Kidney (tissue), 14 donors: Measurements from ENCODE around the gene RBMS3. TPM values are rescaled to one million over a fixed set of nuclear protein-coding genes. Genes with fewer than 3 reads are reported as not detected.

Source experiments
- DNase-seq, 5 donors: peaks; one replicate each; pipeline ENCODE4 v3.0.0-alpha.2; 2013 to 2020
- FAIRE-seq: peaks from 2 replicates; lab custom pipeline; 2012; peaks lifted over from hg19 to GRCh38; lab: Jason Lieb, UNC
- H3K27ac ChIP-seq, 2 donors: one replicate each; pipeline ENCODE4 v1.7.0; 2013; ENCODE audit warnings: low read depth in 2 of 2, low read length in 2 of 2, inconsistent platforms in 1 of 2
- H3K27me3 ChIP-seq: one replicate; pipeline ENCODE4 v1.7.1; 2013; ENCODE audit warnings: low read length, inconsistent platforms; ENCODE audit not compliant: control insufficient read depth, insufficient read depth
- H3K36me3 ChIP-seq, 3 donors: one replicate each; pipeline versions ENCODE4 v1.7.0 to v1.7.1; 2013; ENCODE audit warnings: low read length in 3 of 3, control low read depth in 1 of 3, inconsistent platforms in 1 of 3; ENCODE audit not compliant: insufficient read depth in 3 of 3, control insufficient read depth in 2 of 3
- H3K4me1 ChIP-seq, 3 donors: one replicate each; pipeline versions ENCODE4 v1.7.0 to v1.7.1; 2013; ENCODE audit warnings: low read length in 3 of 3, inconsistent platforms in 1 of 3, low read depth in 1 of 3; ENCODE audit not compliant: control insufficient read depth in 2 of 3, insufficient read depth in 2 of 3
- H3K4me3 ChIP-seq, 3 donors: one replicate each; pipeline versions ENCODE4 v1.7.0 to v1.8.1; 2013; ENCODE audit warnings: low read length in 3 of 3, control low read depth in 1 of 3, inconsistent platforms in 1 of 3
- H3K9ac ChIP-seq, 3 donors: one replicate each; pipeline versions ENCODE4 v1.7.0 to v1.7.1; 2013; ENCODE audit warnings: low read length in 3 of 3, control low read depth in 1 of 3, inconsistent platforms in 1 of 3
- H3K9me3 ChIP-seq, 3 donors: one replicate each; pipeline versions ENCODE4 v1.7.0 to v1.7.1; 2013; ENCODE audit warnings: low read length in 3 of 3, control low read depth in 1 of 3, inconsistent platforms in 1 of 3; ENCODE audit not compliant: control insufficient read depth in 2 of 3, insufficient read depth in 1 of 3
- intact Hi-C: fragments of 100-400 bp; cut with DNase I; formaldehyde crosslinking; loops from one replicate; pipeline ENCODE4 v1.11.1; 2022
- polyA plus RNA-seq: library from polyadenylated mRNA; stranded (reverse); fragments of 350-450 nt; fragmentation: Illumina TruSeq; extraction: RNeasy Lipid Tissue Mini Kit (QIAGEN cat#74804); gene quantifications from one replicate; pipeline ENCODE4 v1.2.3, GENCODE V29; 2014; ENCODE audit warnings: low read depth, low replicate concordance; ENCODE audit not compliant: insufficient read depth
- total RNA-seq: library from RNA; stranded (reverse); fragmentation: NEBNext Ultra II Directional; extraction: Animal tissue kit (Norgen Biotek cat#: 25700); gene quantifications from one replicate; pipeline ENCODE4 v1.2.1, GENCODE V29; 2021
- TF ChIP-seq, protein P1 (sequence below): IDR thresholded peaks from 3 replicates; pipeline ENCODE4 v1.5.1; 2012; ENCODE audit warnings: mild to moderate bottlenecking, moderate library complexity, borderline replicate concordance; ENCODE audit not compliant: insufficient read depth; ENCODE audit errors: extremely low read depth
- donor health status: control.
- donor health status: control.
- donor health status: control.
- donor health status: control.
- donor health status: control.
- donor health status: DM: yes; HTN: yes; CAD: no.
- donor health status: Normal renal cell carcinoma (clear cell type).

The RBMS3 gene
- total and polyA plus RNA-seq, 2 donors from 2014 or later = 3.2 to 48.8 TPM

DNA sequence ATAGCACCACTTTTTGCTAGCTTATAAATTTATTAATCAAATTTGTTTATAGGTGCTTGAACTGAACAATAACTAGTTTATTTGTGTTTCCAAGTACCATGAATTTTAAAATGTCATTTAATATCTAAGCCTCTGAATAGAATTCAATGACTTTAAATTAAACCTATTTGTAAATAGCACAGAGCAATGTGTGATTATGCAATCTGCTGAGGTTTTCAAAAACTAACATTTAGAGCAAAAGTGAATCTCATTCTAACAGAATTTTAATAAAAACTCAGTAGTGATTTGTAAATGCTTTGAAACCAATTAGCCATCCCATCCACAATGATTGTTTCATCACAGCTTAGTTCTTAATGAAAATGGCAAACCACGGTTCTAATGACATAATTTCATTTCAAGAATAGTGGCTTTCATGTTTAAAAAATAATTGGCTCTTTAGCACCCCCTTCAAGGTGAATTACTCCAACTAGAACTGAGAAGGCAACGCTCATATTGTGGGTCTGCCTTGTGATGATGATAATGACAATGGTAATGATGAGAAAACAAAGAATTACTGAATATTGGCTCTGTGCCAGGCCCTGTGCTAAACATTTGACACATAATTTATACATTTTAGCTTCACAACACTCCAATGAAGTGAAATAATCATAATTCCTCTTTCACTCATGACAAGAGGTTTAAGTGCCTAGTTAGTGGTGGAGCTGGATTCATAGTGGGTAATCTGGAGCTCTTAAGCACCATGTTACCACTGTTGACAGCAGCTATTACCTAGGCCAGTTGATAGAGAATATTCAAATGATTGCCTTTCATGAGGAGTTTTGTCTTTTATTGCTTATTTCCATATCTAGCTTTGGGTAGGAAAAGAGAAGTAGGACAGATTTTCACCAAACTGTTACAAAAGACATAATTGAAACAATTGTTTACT, 145.7 kb downstream of the RBMS3 start:
- H3K9me3 ChIP-seq = no peaks in the 10 kb centered on the region
- no peak overlapping the region for H3K9ac ChIP-seq
- no peak overlapping the region for H3K27ac ChIP-seq
- TF ChIP-seq, protein P1, sequence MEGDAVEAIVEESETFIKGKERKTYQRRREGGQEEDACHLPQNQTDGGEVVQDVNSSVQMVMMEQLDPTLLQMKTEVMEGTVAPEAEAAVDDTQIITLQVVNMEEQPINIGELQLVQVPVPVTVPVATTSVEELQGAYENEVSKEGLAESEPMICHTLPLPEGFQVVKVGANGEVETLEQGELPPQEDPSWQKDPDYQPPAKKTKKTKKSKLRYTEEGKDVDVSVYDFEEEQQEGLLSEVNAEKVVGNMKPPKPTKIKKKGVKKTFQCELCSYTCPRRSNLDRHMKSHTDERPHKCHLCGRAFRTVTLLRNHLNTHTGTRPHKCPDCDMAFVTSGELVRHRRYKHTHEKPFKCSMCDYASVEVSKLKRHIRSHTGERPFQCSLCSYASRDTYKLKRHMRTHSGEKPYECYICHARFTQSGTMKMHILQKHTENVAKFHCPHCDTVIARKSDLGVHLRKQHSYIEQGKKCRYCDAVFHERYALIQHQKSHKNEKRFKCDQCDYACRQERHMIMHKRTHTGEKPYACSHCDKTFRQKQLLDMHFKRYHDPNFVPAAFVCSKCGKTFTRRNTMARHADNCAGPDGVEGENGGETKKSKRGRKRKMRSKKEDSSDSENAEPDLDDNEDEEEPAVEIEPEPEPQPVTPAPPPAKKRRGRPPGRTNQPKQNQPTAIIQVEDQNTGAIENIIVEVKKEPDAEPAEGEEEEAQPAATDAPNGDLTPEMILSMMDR = no peak
- H3K4me3 ChIP-seq = no peak overlapping the region
- no peaks in the 10 kb centered on the region for H3K4me1 ChIP-seq
- DNase-seq = no peak
- no peak for FAIRE-seq
- H3K27me3 ChIP-seq = no peaks in the 10 kb centered on the region
- no peaks in the 10 kb centered on the region for H3K36me3 ChIP-seq
- intact Hi-C loops = no loop called here

DNA sequence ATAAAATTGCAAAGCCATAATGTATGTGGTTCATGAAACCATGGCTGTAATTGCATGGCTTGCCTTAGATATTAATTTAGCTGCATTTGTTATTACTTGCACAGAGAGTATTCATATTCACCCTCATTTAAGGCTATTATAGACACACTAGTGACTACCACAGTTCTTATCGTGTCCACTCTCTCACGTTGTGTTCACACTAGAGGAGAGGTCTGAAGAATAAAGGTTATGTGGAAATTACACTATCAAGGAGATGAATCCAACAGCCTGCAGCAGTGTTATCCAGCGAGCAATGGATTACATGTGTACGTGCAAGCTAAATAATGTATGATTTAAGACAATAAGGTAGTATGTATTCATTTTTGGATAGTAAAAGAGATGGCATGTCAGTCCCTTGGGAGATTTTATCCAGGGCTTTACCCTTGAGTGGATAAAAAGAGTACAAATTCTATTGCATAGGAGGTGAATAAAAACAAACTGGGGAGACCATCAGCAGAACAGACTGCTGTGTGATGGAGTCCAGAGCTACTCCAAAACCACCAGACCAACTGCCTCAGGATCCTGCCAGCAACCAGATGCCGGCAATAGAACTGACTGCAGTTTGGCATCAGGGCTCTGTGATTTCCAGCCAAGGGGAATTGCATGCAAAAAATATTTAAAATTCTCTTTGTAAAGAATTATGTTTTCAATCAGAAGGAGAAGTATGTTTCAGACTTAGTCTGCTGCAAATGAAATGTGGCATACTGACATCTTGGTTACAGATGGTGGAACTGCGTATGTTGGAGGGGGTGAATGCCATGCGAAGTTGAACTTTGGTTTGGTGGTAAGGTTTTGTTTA, 146.6 kb downstream of the RBMS3 start:
- Histone ChIP-seq H3K4me3 (no peak overlapping the region), H3K9me3 (no peaks in the 10 kb centered on the region), H3K4me1 (no peaks in the 10 kb centered on the region), H3K27me3 (no peaks in the 10 kb centered on the region), H3K36me3 (no peaks in the 10 kb centered on the region), H3K9ac (no peak overlapping the region), H3K27ac (no peak overlapping the region)
- intact Hi-C loops = no loop called here
- TF ChIP-seq, protein P1 = no peak
- DNase-seq = no peak
- no peak for FAIRE-seq

DNA sequence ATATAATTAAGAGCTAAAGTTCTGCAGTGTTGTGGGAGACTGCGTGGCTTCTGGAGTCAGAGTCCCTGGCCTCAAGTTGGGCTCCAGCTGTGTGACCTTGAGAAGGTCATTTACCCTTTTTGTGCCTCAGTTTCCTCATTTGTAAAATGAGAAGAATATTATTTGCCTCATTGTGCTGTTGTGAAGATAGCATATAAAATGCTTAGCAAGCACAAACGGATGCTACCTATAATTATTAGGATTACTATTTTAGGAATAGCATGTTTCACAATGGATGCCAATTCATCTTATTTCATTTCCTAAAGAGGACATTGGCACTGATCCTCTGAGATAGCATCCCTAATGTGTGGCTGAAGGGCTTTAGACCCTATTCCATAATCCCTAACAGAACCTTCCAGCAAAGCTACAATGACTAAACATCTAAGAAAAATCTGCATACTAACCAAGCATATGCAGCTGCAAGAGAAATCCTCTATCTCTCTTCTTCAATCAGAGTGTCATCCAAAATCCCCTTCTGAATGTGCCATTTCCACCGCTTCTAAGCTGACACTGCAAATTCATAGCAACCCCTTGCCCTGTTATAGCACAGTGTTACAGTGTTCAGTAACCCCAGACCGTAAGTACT, 148.3 kb downstream of the RBMS3 start:
- no peak for FAIRE-seq
- peak in 1 of 5 donors; percentile 22 for DNase-seq
- intact Hi-C loops = no loop called here
- TF ChIP-seq, protein P1 = no peak
- Histone ChIP-seq H3K36me3 (no peaks in the 10 kb centered on the region), H3K9me3 (no peaks in the 10 kb centered on the region), H3K4me3 (no peak overlapping the region), H3K27me3 (no peaks in the 10 kb centered on the region), H3K4me1 (no peaks in the 10 kb centered on the region), H3K27ac (no peak overlapping the region), H3K9ac (no peak overlapping the region)
